Right lobe of liver (tissue), 6 donors: Measurements from ENCODE around the gene DDOST. TPM values are rescaled to one million over a fixed set of nuclear protein-coding genes. Genes with fewer than 3 reads are reported as not detected.

Experiments
- ATAC-seq, 4 donors: fragments of 200-7000 bp; cut with Tn5 transposase; one replicate each; pipeline ENCODE4 v1.9.1; 2020; ENCODE audit warnings: mild to moderate bottlenecking in 4 of 4, moderate library complexity in 4 of 4
- DNase-seq, 3 donors: peaks; one replicate each; pipeline ENCODE4 v3.0.0-alpha.2; 2020
- H3K27ac ChIP-seq, 3 donors: fragments of 200-600 bp; one replicate each; pipeline ENCODE4 v1.8.0; 2022
- H3K27me3 ChIP-seq, 2 donors: fragments of 200-600 bp; one replicate each; pipeline ENCODE4 v1.8.0; 2022
- H3K36me3 ChIP-seq, 4 donors: fragments of 200-600 bp; sonication (generic) in 1 of 4; one replicate each; pipeline versions ENCODE4 v1.5.1 to v1.8.0; 2017 to 2022; ENCODE audit warnings: control low read depth in 1 of 4
- H3K4me1 ChIP-seq, 4 donors: fragments of 200-600 bp; sonication (generic) in 1 of 4; one replicate each; pipeline versions ENCODE4 v1.5.1 to v1.8.0; 2017 to 2022; ENCODE audit warnings: control low read depth in 1 of 4
- H3K4me3 ChIP-seq, 3 donors: fragments of 200-600 bp; one replicate each; pipeline ENCODE4 v1.8.0; 2022
- H3K9me3 ChIP-seq, 4 donors: fragments of 200-600 bp; sonication (generic) in 1 of 4; one replicate each; pipeline versions ENCODE4 v1.5.1 to v1.8.0; 2017 to 2022; ENCODE audit warnings: control low read depth in 1 of 4
- CTCF ChIP-seq, 4 donors: fragments of 200-600 bp in 3 of 4; fragments of 450-650 bp in 1 of 4; IDR thresholded peaks; one replicate each; pipeline versions ENCODE4 v1.5.1 to v1.8.0; 2016 to 2022; ENCODE audit warnings: antibody characterized with exemption in 4 of 4, mild to moderate bottlenecking in 2 of 4
- POLR2A ChIP-seq: fragments of 450-650 bp; IDR thresholded peaks from one replicate; pipeline ENCODE4 v1.6.1; 2017; ENCODE audit warnings: antibody characterized with exemption, mild to moderate bottlenecking
- WGBS: methylation state at CpG from one replicate; pipeline ENCODE4 v1.1.6; 2018; ENCODE audit warnings: low coverage, low lambda C conversion rate; ENCODE audit not compliant: insufficient coverage; ENCODE audit errors: missing lambda C conversion rate; 5-methylcytosine and 5-hydroxymethylcytosine counted together
- intact Hi-C, 2 donors: fragments of 100-400 bp; cut with DNase I; formaldehyde crosslinking; loops; one replicate each; pipeline versions ENCODE4 v1.11.2 to v1.14.1; 2022
- total RNA-seq, 6 experiments: library from RNA; depleted of rRNA in 2 of 6; stranded (reverse); fragments of >200 nt in 2 of 6; fragmentation: NEBNext Ultra II Directional in 3 of 6; extraction: Animal tissue kit (Norgen Biotek cat#: 25700) in 3 of 6; gene quantifications; one replicate each; pipeline versions ENCODE4 v1.1.0 to v1.2.4, GENCODE V29; 2016 to 2023
- donor health status: DM: no; HTN: yes; CAD: no.
- donor health status: DM: no; HTN: no; CAD: no.
- donor health status: DM: no; HTN: no; CAD: no.
- donor health status: DM: no; HTN: yes; CAD: no.
- donor health status: DM: no; HTN: yes; CAD: no.

The DDOST gene
- total RNA-seq, 6 experiments from 2014 or later = 53.0 to 132 (median 100) TPM

GRCh38 chr1:20663969-20664715 is 3.0 kb upstream of the DDOST start:
- ATAC-seq = no peak
- no peak overlapping the region for H3K27ac ChIP-seq
- no peaks in the 10 kb centered on the region for H3K9me3 ChIP-seq
- intact Hi-C loops = no loop called here
- no peak overlapping the region for H3K4me3 ChIP-seq
- no peaks in the 10 kb centered on the region for H3K27me3 ChIP-seq
- whole genome bisulfite sequencing = 49% methylated on average over 4 of the region's 12 CpGs
- TF ChIP-seq CTCF (IDR thresholded peaks at IDR 0.05) (no peak), POLR2A (no peak)
- DNase-seq = no peak
- no peaks in the 10 kb centered on the region for H3K36me3 ChIP-seq
- H3K4me1 ChIP-seq = peaks cover 0 to 18% (median 5%) of the 10 kb centered on the region in 4 donors

GRCh38 chr1:20663365-20663764 is 2.2 kb upstream of the DDOST start:
- Histone ChIP-seq H3K36me3 (peaks cover 0 to 4% (median 0%) of the 10 kb centered on the region in 4 donors), H3K9me3 (no peaks in the 10 kb centered on the region), H3K4me3 (no peak overlapping the region), H3K27ac (no peak overlapping the region), H3K4me1 (peaks cover 0 to 20% (median 9%) of the 10 kb centered on the region in 4 donors), H3K27me3 (no peaks in the 10 kb centered on the region)
- TF ChIP-seq CTCF (IDR thresholded peaks at IDR 0.05) (no peak), POLR2A (no peak)
- ATAC-seq = no peak
- WGBS = 60% methylated on average over 1 of the region's 1 CpG
- no peak for DNase-seq
- intact Hi-C loops = no loop called here

GRCh38 chr1:20662110-20662475 is 924 bp upstream of the DDOST start:
- H3K27ac ChIP-seq = peak overlapping the region; percentile 45 to 50 (median 49)
- H3K4me3 ChIP-seq = peak overlapping the region; percentile 80 to 99 (median 97)
- H3K36me3 ChIP-seq = peaks cover 0 to 7% (median 2%) of the 10 kb centered on the region in 4 donors
- H3K9me3 ChIP-seq = no peaks in the 10 kb centered on the region
- WGBS = 0% methylated on average over 1 of the region's 7 CpGs
- H3K27me3 ChIP-seq = no peaks in the 10 kb centered on the region
- ATAC-seq = no peak
- TF ChIP-seq CTCF (IDR thresholded peaks at IDR 0.05) (no peak), POLR2A (no peak)
- DNase-seq = no peak
- peaks cover 0 to 20% (median 9%) of the 10 kb centered on the region in 4 donors for H3K4me1 ChIP-seq
- intact Hi-C loops = no loop called here

- H3K4me3 ChIP-seq = peak overlapping the region; percentile 80 to 99 (median 97)
- no peaks in the 10 kb centered on the region for H3K27me3 ChIP-seq
- 0% methylated on average over 9 of the region's 20 CpGs for WGBS
- DNase-seq = no peak
- H3K36me3 ChIP-seq = peaks cover 0 to 18% (median 10%) of the 10 kb centered on the region in 4 donors
- TF ChIP-seq POLR2A = no peak
- peaks cover 0 to 20% (median 9%) of the 10 kb centered on the region in 4 donors for H3K4me1 ChIP-seq
- H3K27ac ChIP-seq = peak overlapping the region in 2 of 3 donors; percentile 30 to 51
- no peaks in the 10 kb centered on the region for H3K9me3 ChIP-seq
- ATAC-seq = peak in 1 of 4 donors; percentile 1
- intact Hi-C loops = no loop called here
These were observed 342 bp downstream of the DDOST start for GRCh38 chr1:20660847-20661206.

GRCh38 chr1:20660363-20660762 is 806 bp downstream of the DDOST start:
- TF ChIP-seq POLR2A (no peak), CTCF (IDR thresholded peaks at IDR 0.05) (no peak)
- Histone ChIP-seq H3K9me3 (no peaks in the 10 kb centered on the region), H3K27me3 (no peaks in the 10 kb centered on the region), H3K4me3 (peak overlapping the region; percentile 80 to 99 (median 97)), H3K27ac (peak overlapping the region in 1 of 3 donors; percentile 30), H3K4me1 (peaks cover 0 to 20% (median 9%) of the 10 kb centered on the region in 4 donors), H3K36me3 (peaks cover 0 to 23% (median 14%) of the 10 kb centered on the region in 4 donors)
- intact Hi-C loops = no loop called here
- WGBS = 8% methylated on average over 3 of the region's 3 CpGs
- no peak for DNase-seq
- no peak for ATAC-seq
